Caki2 (cell line): ENCODE data around the gene RTKN. TPM values are rescaled to one million over a fixed set of nuclear protein-coding genes. Genes with fewer than 3 reads are reported as not detected.
"Not testable (repeated sequence)": the region's sequence is repeated elsewhere in the genome, so short reads cannot be mapped to it uniquely, and the experiment has no call there.

Source experiments
- DNase-seq: peaks from one replicate; pipeline ENCODE4 v3.0.0-alpha.2; 2015; ENCODE audit warnings: low read depth
- in situ Hi-C: cut with HindIII; loops from 2 replicates; pipeline ENCODE4 v1.10.0; 2016; ENCODE audit warnings: low sequenced_read_pairs, low pct_unique_long_range_greater_than_20kb, mixed read lengths
- total RNA-seq: library from RNA; depleted of rRNA; stranded (reverse); fragments of >200 nt; shearing (Covaris generic); gene quantifications from 2 replicates; pipeline ENCODE4 v1.2.3, GENCODE V29; 2014; ENCODE audit warnings: low replicate concordance

Gene RTKN
- total RNA-seq, 1 experiment from 2014 or later: 71.1 TPM

DNA sequence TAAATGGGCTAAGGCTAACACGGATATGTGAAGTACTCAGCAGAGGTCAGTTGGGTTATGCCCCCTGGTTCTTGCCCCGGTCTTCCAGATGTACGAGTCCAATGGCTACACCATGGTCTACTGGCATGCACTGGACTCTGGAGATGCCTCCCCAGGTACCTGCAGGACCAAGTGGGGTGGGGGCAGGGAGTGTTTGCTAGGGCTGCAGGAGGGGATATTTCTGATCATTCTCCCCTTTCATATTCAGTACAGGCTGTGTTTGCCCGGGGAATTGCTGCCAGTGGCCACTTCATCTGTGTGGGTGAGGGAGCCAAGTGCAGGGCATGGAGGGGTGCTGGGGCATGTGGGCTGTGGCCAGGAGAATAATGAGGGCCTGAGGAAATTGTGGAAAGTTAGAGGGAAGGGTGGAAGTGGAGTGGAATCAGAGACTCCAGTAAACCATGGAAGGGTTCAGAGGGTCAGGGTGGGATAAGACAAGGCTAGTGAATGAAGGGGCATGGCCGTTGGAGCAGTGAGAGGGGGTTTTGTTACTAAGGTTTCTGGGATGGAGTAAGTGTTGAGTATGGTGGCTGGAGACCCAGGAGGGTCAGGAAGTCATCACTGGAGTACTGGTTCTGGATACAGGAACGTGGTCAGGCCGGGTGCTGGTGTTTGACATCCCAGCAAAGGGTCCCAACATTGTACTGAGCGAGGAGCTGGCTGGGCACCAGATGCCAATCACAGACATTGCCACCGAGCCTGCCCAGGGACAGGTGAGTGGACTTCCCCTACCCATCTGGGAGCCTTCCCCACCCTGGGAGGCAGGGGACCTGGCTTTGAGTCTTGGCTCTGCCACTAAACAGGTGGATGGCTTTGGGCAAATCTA lies 18.3 kb downstream of the RTKN start:
- in situ Hi-C loops: no loop called here

DNA sequence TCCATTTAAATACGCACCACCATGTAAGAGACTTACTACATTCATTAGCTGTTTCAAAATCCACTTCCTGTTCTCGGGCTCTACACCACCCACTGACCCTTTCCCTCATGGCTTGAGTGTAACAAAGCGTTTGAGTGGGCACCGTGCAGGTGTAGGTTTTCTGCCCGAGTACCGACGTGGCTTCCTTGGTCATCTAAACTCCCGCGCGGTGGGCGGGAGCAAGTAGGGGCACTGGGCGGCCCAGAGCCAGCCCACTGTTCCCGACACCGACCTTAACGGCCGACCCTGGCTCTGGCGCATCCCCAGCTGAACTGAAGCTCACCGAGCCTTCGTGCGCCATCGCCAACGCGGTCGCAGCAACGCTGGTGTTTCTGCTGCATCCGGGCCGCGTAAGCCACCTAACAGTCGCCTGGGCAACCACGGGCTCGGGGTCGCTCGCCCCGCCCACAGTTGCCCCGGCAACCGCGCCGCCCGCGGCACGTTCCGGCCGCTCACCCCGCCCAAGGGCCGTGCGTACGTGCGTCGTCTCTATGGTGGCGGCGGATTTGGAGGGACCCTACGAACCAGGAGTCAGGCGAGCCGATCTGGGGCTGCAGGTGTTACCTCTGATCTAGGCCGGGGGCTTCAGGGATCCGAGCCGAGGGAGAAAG lies 20.4 kb downstream of the RTKN start, which contains the start of the genes C2orf81 and WDR54:
TSS of gene C2orf81 (minus strand) at position 399 of the 650 bp plus-strand sequence. CDS start at position 340, 59 bp downstream.
TSS of gene WDR54 (plus strand) at position 510 of the 650 bp plus-strand sequence. CDS start 424 bp downstream, outside the sequence.
- peak; percentile 94 for DNase-seq
- in situ Hi-C loops: no loop called here

More for the DNA sequence above, 18.3 kb downstream of the RTKN start:
- no peak for DNase-seq

GRCh38 chr2:74420443-74421103 lies 21.2 kb downstream of the RTKN start:
- DNase-seq, in situ Hi-C loops: not testable (repeated sequence)

DNA sequence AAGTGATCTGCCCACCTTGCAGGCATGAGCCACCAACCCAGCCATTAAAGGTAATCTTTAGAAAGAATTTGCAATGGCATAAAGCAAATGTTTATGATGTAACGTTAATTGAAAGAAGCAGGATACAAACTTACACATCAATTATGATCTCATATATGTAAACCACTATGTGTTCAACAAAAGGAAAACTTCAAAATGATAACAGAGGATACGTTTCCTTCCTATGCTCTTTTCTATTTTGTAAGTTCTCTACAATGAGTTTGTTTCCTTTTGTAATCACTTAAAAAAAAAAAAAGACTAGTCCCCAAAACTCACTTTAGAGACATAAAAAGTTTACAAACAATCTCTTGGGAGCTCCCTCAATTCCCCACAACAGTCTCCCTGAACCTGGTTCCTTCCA lies 21.7 kb downstream of the RTKN start:
- in situ Hi-C loops: no loop called here
- no peak for DNase-seq

DNA sequence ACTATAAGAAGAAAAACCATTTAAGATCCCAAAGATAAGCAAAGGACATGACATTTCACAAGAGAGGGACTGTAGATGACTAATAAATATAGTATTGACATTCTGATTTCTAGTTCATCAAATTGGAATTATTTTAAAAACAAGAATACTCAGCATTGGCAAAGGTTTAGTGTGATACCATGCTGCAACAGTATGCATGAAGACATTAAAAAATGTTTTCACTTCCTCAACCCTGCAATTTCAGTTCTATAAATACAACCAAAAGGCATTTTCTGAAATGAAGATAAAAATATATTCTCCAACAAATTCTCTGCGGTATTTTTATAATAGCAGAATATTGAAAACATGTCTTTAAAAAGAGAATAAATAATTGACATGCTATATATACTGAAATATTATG lies 22.4 kb downstream of the RTKN start:
- in situ Hi-C loops: no loop called here
- no peak for DNase-seq

- in situ Hi-C loops: no loop called here
- no peak for DNase-seq
These were observed 23.4 kb downstream of the RTKN start for GRCh38 chr2:74418312-74418711.

DNA sequence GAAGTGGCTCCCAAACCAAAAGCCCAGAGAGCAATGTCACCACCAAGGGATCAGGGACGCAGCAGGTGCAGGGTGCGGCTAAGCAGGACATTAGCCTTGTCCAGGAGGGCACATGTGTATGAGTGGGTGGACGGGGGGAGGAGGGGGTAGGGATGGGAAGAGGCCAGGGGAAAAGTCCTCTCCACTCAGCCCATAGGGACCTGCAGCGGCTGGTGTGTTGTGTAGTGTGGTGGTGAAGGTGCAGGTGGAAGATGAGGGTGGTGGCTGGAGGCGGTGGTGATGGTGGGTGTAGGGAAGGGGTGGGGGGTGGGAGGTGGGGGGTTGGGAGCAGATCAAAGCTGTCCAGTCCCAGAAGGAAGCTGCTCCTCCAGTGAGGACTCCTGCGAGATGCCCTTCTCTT lies 24.0 kb downstream of the RTKN start:
- DNase-seq: no peak
- in situ Hi-C loops: no loop called here

GRCh38 chr2:74417197-74417596 lies 24.5 kb downstream of the RTKN start:
- in situ Hi-C loops: no loop called here
- no peak for DNase-seq

DNA sequence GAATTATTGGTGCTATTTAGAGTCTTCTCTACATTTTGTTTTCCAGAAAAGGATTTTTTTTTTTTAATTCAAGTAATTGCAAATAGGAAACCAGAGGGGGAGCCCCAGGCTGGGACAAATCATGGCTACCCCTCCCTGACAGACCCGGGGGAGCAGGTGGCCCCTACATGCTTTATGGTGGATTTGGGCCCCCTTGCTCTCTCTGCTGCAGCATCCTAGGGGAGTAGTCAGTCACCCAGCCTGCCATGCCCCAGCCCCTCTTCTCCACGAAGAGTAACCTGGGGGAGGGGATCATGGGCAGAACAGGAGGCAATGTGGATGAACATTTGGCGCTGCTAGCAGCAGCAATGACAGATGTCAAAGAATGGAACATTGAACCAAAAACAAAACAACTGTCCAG lies 25.0 kb downstream of the RTKN start:
- in situ Hi-C loops: no loop called here
- DNase-seq: no peak

DNA sequence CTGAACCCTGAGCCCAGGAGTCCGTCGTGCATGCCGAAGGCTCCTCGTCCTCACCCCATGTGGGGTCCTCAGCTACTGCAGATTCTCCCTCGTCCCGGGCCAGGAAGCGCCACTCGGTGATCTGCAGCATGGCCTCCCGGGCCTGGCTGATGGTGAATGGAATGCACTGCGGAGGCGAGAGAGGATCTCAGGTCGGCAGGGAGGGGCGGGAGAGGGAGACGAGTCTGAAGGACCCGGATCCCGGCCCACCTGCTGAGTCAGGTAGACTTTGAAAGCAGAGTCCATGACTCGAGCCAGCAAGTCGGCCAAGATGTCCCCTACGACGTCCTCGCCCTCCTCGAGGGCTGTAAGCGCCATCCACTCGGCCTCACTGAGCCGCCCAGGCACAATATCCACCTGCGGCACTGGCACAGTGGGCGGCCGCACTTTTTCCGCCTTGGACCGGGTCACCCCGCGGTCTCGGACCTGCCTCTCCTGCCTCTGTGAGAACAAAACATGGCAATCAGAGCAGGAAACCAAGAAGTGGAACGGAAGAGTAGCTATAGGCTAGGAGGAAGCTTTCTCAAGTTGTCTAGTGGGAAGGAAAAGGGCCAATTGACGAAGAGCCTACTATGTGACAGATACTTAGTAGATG lies 25.9 kb downstream of the RTKN start:
- in situ Hi-C loops: no loop called here
- no peak for DNase-seq

DNA sequence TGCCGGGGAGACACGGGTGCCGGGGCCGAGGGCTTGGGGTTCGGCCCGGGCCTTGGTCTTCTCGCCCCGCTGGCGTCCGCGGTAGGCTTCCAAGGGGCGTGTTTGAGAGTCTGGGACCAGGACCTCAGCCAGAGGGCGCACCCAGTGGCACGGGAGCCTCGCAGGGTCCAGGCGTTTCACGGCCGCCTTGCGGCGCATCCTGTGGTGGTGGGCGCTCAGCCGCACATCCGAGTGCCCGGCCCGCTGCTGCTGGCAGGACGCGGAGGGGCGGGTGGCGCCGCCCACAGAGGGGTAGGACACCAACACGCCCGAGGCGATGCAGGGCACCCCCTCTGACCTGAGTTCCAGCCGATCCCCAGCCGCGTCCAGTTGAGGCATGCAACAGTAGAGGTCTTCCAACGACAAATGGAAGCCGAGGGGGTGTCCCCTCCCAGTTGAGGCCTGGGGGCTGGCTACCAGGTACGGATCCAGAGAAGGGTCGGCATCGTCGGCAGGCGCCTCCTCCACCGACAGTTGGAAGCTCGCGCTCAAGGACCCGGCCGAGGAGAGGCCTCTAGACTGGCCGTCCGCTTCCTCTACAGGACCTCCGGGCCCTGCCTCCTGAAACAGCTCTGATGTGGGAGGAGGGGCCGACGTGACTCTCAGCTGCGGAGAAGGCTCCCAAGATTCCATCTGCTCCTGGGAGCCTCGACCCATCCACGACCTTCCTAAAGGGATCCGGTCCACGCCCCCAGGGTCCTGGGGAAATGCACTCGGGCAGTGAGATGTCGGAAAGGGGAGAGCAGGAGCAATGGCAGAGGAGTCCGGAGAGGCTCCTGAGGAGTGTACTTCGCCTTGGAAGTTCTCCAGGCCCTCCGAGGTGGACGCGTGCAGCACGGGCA lies 26.6 kb downstream of the RTKN start:
- in situ Hi-C loops: no loop called here

GRCh38 chr2:74414441-74414840 lies 27.3 kb downstream of the RTKN start:
- DNase-seq: no peak

More for the DNA sequence above, 26.6 kb downstream of the RTKN start:
- no peak for DNase-seq

GRCh38 chr2:74413001-74413698 lies 28.6 kb downstream of the RTKN start:
- in situ Hi-C loops: no loop called here
- no peak for DNase-seq

More at GRCh38 chr2:74414441-74414840, 27.3 kb downstream of the RTKN start:
- in situ Hi-C loops: no loop called here

DNA sequence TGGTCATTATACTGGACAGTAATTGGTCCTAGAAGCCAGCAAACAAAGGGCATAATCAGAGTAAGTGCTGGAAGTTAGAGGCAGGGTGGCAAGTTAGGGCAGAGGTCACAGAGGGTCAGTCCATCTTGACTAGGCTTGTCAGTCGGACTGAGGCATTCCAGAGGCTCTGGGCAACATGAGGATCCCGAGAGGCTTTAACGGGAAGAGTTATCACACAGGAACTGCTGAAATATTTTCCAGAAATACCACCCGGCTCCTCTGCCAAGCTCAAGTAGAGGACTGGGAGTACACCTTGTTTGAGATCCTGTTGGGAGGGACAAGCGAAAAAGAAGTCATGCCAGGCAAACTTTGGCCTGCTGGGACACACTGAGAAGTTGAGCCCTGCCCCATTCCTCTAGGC lies 34.1 kb downstream of the RTKN start:
- in situ Hi-C loops: no loop called here
- DNase-seq: no peak

DNA sequence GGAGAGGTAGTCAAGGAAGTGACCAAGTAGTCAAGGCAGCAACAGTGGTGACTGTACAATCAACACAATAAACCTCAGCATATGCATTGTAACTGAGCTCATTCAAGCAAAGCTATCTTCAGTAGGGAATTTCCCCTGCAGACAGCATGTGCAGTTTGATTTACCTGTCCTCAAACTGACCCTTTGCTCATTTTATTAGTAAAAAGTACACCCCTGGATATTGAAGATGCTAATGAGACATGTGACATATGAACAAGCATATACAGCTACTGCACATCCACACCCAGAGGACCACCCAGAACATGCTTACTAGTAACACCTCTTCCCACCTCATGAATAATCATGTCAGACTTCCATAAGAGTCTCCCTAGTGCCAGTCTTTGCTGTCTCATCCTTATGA lies 35.7 kb downstream of the RTKN start:
- in situ Hi-C loops: no loop called here
- DNase-seq: peak; percentile 92

GRCh38 chr2:74401891-74402290 lies 39.8 kb downstream of the RTKN start:
- no peak for DNase-seq
- in situ Hi-C loops: no loop called here

GRCh38 chr2:74399785-74400184 lies 42.0 kb downstream of the RTKN start:
- DNase-seq: no peak

More at GRCh38 chr2:74399785-74400184, 42.0 kb downstream of the RTKN start:
- in situ Hi-C loops: no loop called here
